Endothelial cell (in vitro differentiated cells): ENCODE results near the gene ITPR3. TPM values are rescaled to one million over a fixed set of nuclear protein-coding genes. Genes with fewer than 3 reads are reported as not detected.

Source experiments
- DNase-seq: peaks from one replicate; pipeline ENCODE4 v3.0.0; 2021; ENCODE audit warnings: low spot score
- H3K27ac Mint-ChIP-seq: one replicate; pipeline ENCODE4 v1.8.0; 2021; ENCODE audit warnings: mixed read lengths, inconsistent platforms; ENCODE audit not compliant: unreplicated experiment
- H3K27me3 Mint-ChIP-seq: one replicate; pipeline ENCODE4 v1.8.0; 2021; ENCODE audit warnings: mild to moderate bottlenecking, moderate library complexity, mixed read lengths, inconsistent platforms; ENCODE audit not compliant: unreplicated experiment
- H3K36me3 Mint-ChIP-seq: one replicate; pipeline ENCODE4 v1.8.0; 2021; ENCODE audit warnings: mild to moderate bottlenecking, low read depth, mixed read lengths, inconsistent platforms; ENCODE audit not compliant: unreplicated experiment
- H3K4me1 Mint-ChIP-seq: one replicate; pipeline ENCODE4 v1.8.0; 2021; ENCODE audit warnings: mild to moderate bottlenecking, mixed read lengths, inconsistent platforms; ENCODE audit not compliant: unreplicated experiment
- H3K4me3 Mint-ChIP-seq: one replicate; pipeline ENCODE4 v1.8.0; 2021; ENCODE audit warnings: mild to moderate bottlenecking, mixed read lengths, inconsistent platforms; ENCODE audit not compliant: unreplicated experiment
- H3K9me3 Mint-ChIP-seq: one replicate; pipeline ENCODE4 v1.8.0; 2021; ENCODE audit warnings: mixed read lengths, inconsistent platforms; ENCODE audit not compliant: unreplicated experiment
- CTCF ChIP-seq: fragments of 200-600 bp; sonication (generic); IDR thresholded peaks from one replicate; pipeline ENCODE4 v1.5.0; 2021; ENCODE audit warnings: antibody characterized with exemption; ENCODE audit not compliant: unreplicated experiment
- total RNA-seq: library from RNA; stranded (reverse); fragmentation: NEBNext Ultra II Directional; extraction: Animal tissue kit (Norgen Biotek cat#: 25700); gene quantifications from one replicate; pipeline ENCODE4 v1.2.1, GENCODE V29; 2021; ENCODE audit not compliant: unreplicated experiment

Gene ITPR3
- total RNA-seq, 1 donor from 2014 or later = 124 TPM

- Mint-ChIP-seq H3K27ac (peak overlapping the region; percentile 26), H3K4me1 (no peaks in the 10 kb centered on the region), H3K9me3 (no peaks in the 10 kb centered on the region), H3K27me3 (peaks cover 8% of the 10 kb centered on the region), H3K4me3 (peak overlapping the region; percentile 77), H3K36me3 (peaks cover 55% of the 10 kb centered on the region)
- TF ChIP-seq CTCF = no peak
- DNase-seq = no peak
These were observed 56.6 kb downstream of the ITPR3 start for GRCh38 chr6:33677689-33678088.

- Mint-ChIP-seq H3K4me1 (no peaks in the 10 kb centered on the region), H3K4me3 (peak overlapping the region; percentile 77), H3K36me3 (peaks cover 56% of the 10 kb centered on the region)
These were observed 57.3 kb downstream of the ITPR3 start for GRCh38 chr6:33678233-33678931.

GRCh38 chr6:33678932-33679490 lies 57.9 kb downstream of the ITPR3 start:
- Mint-ChIP-seq H3K36me3 (peaks cover 53% of the 10 kb centered on the region), H3K4me3 (peak overlapping the region; percentile 71), H3K27ac (peak overlapping the region; percentile 24), H3K27me3 (peaks cover 8% of the 10 kb centered on the region), H3K9me3 (no peaks in the 10 kb centered on the region), H3K4me1 (no peaks in the 10 kb centered on the region)
- no peak for TF ChIP-seq CTCF
- DNase-seq = no peak

More at GRCh38 chr6:33678233-33678931, 57.3 kb downstream of the ITPR3 start:
- Mint-ChIP-seq H3K27me3 (peaks cover 8% of the 10 kb centered on the region), H3K9me3 (no peaks in the 10 kb centered on the region), H3K27ac (peak overlapping the region; percentile 26)
- no peak for TF ChIP-seq CTCF
- DNase-seq = no peak

GRCh38 chr6:33679761-33680160 lies 58.6 kb downstream of the ITPR3 start:
- no peak for DNase-seq
- no peaks in the 10 kb centered on the region for H3K4me1 Mint-ChIP-seq
- TF ChIP-seq CTCF = no peak
- H3K4me3 Mint-ChIP-seq = peak overlapping the region; percentile 54
- no peaks in the 10 kb centered on the region for H3K9me3 Mint-ChIP-seq
- no peak overlapping the region for H3K27ac Mint-ChIP-seq
- peaks cover 6% of the 10 kb centered on the region for H3K27me3 Mint-ChIP-seq
- H3K36me3 Mint-ChIP-seq = peaks cover 50% of the 10 kb centered on the region

GRCh38 chr6:33682341-33682740 lies 61.2 kb downstream of the ITPR3 start:
- Mint-ChIP-seq H3K9me3 (no peaks in the 10 kb centered on the region), H3K4me1 (no peaks in the 10 kb centered on the region), H3K27ac (peak overlapping the region; percentile 26), H3K27me3 (peaks cover 16% of the 10 kb centered on the region), H3K4me3 (no peak overlapping the region), H3K36me3 (peaks cover 50% of the 10 kb centered on the region)
- DNase-seq = no peak
- no peak for TF ChIP-seq CTCF
